Activated CD8-positive, alpha-beta T cell treated with anti-CD3 and anti-CD28 coated beads, Interleukin-2, amount 10 ng/mL, durations not matched to agents 7 days and 5 days (primary cell): ENCODE results near the gene MAPKAP1. TPM values are rescaled to one million over a fixed set of nuclear protein-coding genes. Genes with fewer than 3 reads are reported as not detected.

Source experiments
- ATAC-seq: fragments of 150-1000 bp; cut with Tn5 transposase; one replicate; pipeline ENCODE4 v1.10.0; 2021; ENCODE audit warnings: moderate library complexity
- CTCF ChIA-PET: fragments of 350-600 bp; sonication (Branson Sonifier 250); formaldehyde crosslinking; loops from one replicate; lab custom pipeline; 2021; ENCODE audit warnings: antibody characterized with exemption; lab: Charles Lee
- POLR2A ChIA-PET: fragments of 350-600 bp; sonication (Branson Sonifier 250); formaldehyde crosslinking; loops from one replicate; lab custom pipeline; 2021; ENCODE audit warnings: antibody characterized with exemption; lab: Charles Lee
- DNase-seq: peaks from one replicate; pipeline ENCODE4 v3.0.0-alpha.2; 2020
- H3K27ac Mint-ChIP-seq: one replicate; pipeline ENCODE4 v1.8.0; 2021; ENCODE audit warnings: mild to moderate bottlenecking, mixed read lengths
- H3K27me3 Mint-ChIP-seq: one replicate; pipeline ENCODE4 v1.8.0; 2021; ENCODE audit warnings: low read depth, mixed read lengths
- H3K36me3 Mint-ChIP-seq: one replicate; pipeline ENCODE4 v1.8.0; 2021; ENCODE audit warnings: low read depth, mixed read lengths
- H3K4me1 Mint-ChIP-seq: one replicate; pipeline ENCODE4 v1.8.0; 2021; ENCODE audit warnings: low read depth, mixed read lengths
- H3K4me3 Mint-ChIP-seq: one replicate; pipeline ENCODE4 v1.8.0; 2021; ENCODE audit warnings: mild to moderate bottlenecking, mixed read lengths
- H3K9me3 Mint-ChIP-seq: one replicate; pipeline ENCODE4 v1.8.0; 2022; ENCODE audit warnings: mixed read lengths; ENCODE audit not compliant: insufficient read depth
- total RNA-seq, 2 experiments: library from RNA; stranded (reverse); gene quantifications; one replicate each; pipeline ENCODE4 v1.2.3, GENCODE V29; 2021

MAPKAP1 gene
- total RNA-seq, 2 experiments from 2014 or later = 60.4 to 63.9 TPM

- Mint-ChIP-seq H3K36me3 (peaks cover 22% of the 10 kb centered on the region), H3K9me3 (no peaks in the 10 kb centered on the region), H3K27me3 (no peaks in the 10 kb centered on the region), H3K4me3 (no peak overlapping the region), H3K27ac (peak overlapping the region; percentile 71), H3K4me1 (peaks cover 11% of the 10 kb centered on the region)
- POLR2A ChIA-PET = no interaction called here
- CTCF ChIA-PET = no interaction called here
- ATAC-seq = peak; percentile 60
- no peak for DNase-seq
These were observed 43.9 kb downstream of the MAPKAP1 start for GRCh38 chr9:125663127-125663526.

- no peak overlapping the region for H3K27ac Mint-ChIP-seq
- ChIA-PET CTCF (no interaction called here), POLR2A (no interaction called here)
- ATAC-seq (no peak), DNase-seq (no peak)
- H3K9me3 Mint-ChIP-seq = no peaks in the 10 kb centered on the region
- peaks cover 11% of the 10 kb centered on the region for H3K4me1 Mint-ChIP-seq
- H3K4me3 Mint-ChIP-seq = no peak overlapping the region
- H3K36me3 Mint-ChIP-seq = peaks cover 25% of the 10 kb centered on the region
- no peaks in the 10 kb centered on the region for H3K27me3 Mint-ChIP-seq
These were observed 46.5 kb downstream of the MAPKAP1 start for GRCh38 chr9:125660557-125660956.

GRCh38 chr9:125659954-125660353 lies 47.1 kb downstream of the MAPKAP1 start:
- ATAC-seq = no peak
- Mint-ChIP-seq H3K27me3 (no peaks in the 10 kb centered on the region), H3K4me1 (peaks cover 11% of the 10 kb centered on the region), H3K36me3 (peaks cover 22% of the 10 kb centered on the region), H3K9me3 (no peaks in the 10 kb centered on the region), H3K27ac (no peak overlapping the region), H3K4me3 (no peak overlapping the region)
- ChIA-PET CTCF (interaction anchor here (2.1 kb wide), 1 partner anchor 14 kb away, joined by 13 read pairs; no protein-coding TSS in a partner anchor), POLR2A (no interaction called here)
- no peak for DNase-seq

GRCh38 chr9:125659201-125659840 lies 47.7 kb downstream of the MAPKAP1 start:
- Mint-ChIP-seq H3K36me3 (peaks cover 22% of the 10 kb centered on the region), H3K4me1 (peaks cover 11% of the 10 kb centered on the region), H3K9me3 (no peaks in the 10 kb centered on the region), H3K27ac (no peak overlapping the region), H3K4me3 (no peak overlapping the region), H3K27me3 (no peaks in the 10 kb centered on the region)
- ChIA-PET POLR2A (no interaction called here), CTCF (interaction anchor here (2.1 kb wide), 1 partner anchor 13 kb away, joined by 13 read pairs; no protein-coding TSS in a partner anchor)
- ATAC-seq (no peak), DNase-seq (no peak)

- no peak for DNase-seq
- no peaks in the 10 kb centered on the region for H3K4me1 Mint-ChIP-seq
- CTCF ChIA-PET = no interaction called here
These were observed 50.4 kb downstream of the MAPKAP1 start for GRCh38 chr9:125656560-125656959.

GRCh38 chr9:125655691-125656410 lies 51.2 kb downstream of the MAPKAP1 start:
- Mint-ChIP-seq H3K4me3 (no peak overlapping the region), H3K9me3 (no peaks in the 10 kb centered on the region), H3K4me1 (no peaks in the 10 kb centered on the region), H3K36me3 (peaks cover 18% of the 10 kb centered on the region), H3K27ac (no peak overlapping the region), H3K27me3 (no peaks in the 10 kb centered on the region)
- ChIA-PET POLR2A (no interaction called here), CTCF (no interaction called here)
- DNase-seq = no peak
- no peak for ATAC-seq

More at GRCh38 chr9:125656560-125656959, 50.4 kb downstream of the MAPKAP1 start:
- H3K4me3 Mint-ChIP-seq = no peak overlapping the region
- no peak overlapping the region for H3K27ac Mint-ChIP-seq
- peaks cover 18% of the 10 kb centered on the region for H3K36me3 Mint-ChIP-seq
- ATAC-seq = no peak
- H3K27me3 Mint-ChIP-seq = no peaks in the 10 kb centered on the region
- no peaks in the 10 kb centered on the region for H3K9me3 Mint-ChIP-seq
- POLR2A ChIA-PET = interaction anchor here (0.7 kb wide), 1 partner anchor 299 kb away, joined by 3 read pairs; no protein-coding TSS in a partner anchor

- H3K4me3 Mint-ChIP-seq = no peak overlapping the region
- no peaks in the 10 kb centered on the region for H3K27me3 Mint-ChIP-seq
- ATAC-seq (no peak), DNase-seq (no peak)
- H3K9me3 Mint-ChIP-seq = no peaks in the 10 kb centered on the region
- H3K4me1 Mint-ChIP-seq = peaks cover 6% of the 10 kb centered on the region
- ChIA-PET POLR2A (no interaction called here), CTCF (no interaction called here)
- peaks cover 23% of the 10 kb centered on the region for H3K36me3 Mint-ChIP-seq
- H3K27ac Mint-ChIP-seq = no peak overlapping the region
These were observed 51.9 kb downstream of the MAPKAP1 start for GRCh38 chr9:125655066-125655633.

- Mint-ChIP-seq H3K4me3 (no peak overlapping the region), H3K4me1 (peaks cover 15% of the 10 kb centered on the region), H3K9me3 (no peaks in the 10 kb centered on the region), H3K27ac (no peak overlapping the region), H3K27me3 (no peaks in the 10 kb centered on the region), H3K36me3 (peaks cover 30% of the 10 kb centered on the region)
- ATAC-seq = no peak
- ChIA-PET CTCF (no interaction called here), POLR2A (no interaction called here)
- no peak for DNase-seq
These were observed 52.9 kb downstream of the MAPKAP1 start for GRCh38 chr9:125654121-125654520.

- DNase-seq (no peak), ATAC-seq (no peak)
- no peaks in the 10 kb centered on the region for H3K9me3 Mint-ChIP-seq
- peaks cover 18% of the 10 kb centered on the region for H3K4me1 Mint-ChIP-seq
- H3K27ac Mint-ChIP-seq = no peak overlapping the region
- no peak overlapping the region for H3K4me3 Mint-ChIP-seq
- ChIA-PET CTCF (no interaction called here), POLR2A (no interaction called here)
- peaks cover 31% of the 10 kb centered on the region for H3K36me3 Mint-ChIP-seq
- no peaks in the 10 kb centered on the region for H3K27me3 Mint-ChIP-seq
These were observed 53.7 kb downstream of the MAPKAP1 start for GRCh38 chr9:125653325-125653724.

GRCh38 chr9:125652759-125653158 lies 54.2 kb downstream of the MAPKAP1 start:
- Mint-ChIP-seq H3K27ac (no peak overlapping the region), H3K4me1 (peaks cover 20% of the 10 kb centered on the region), H3K9me3 (no peaks in the 10 kb centered on the region), H3K36me3 (peaks cover 33% of the 10 kb centered on the region), H3K27me3 (no peaks in the 10 kb centered on the region), H3K4me3 (no peak overlapping the region)
- DNase-seq = no peak
- ChIA-PET CTCF (no interaction called here), POLR2A (no interaction called here)
- no peak for ATAC-seq

GRCh38 chr9:125652233-125652594 lies 54.8 kb downstream of the MAPKAP1 start:
- Mint-ChIP-seq H3K27me3 (no peaks in the 10 kb centered on the region), H3K4me3 (no peak overlapping the region), H3K4me1 (peaks cover 25% of the 10 kb centered on the region), H3K27ac (no peak overlapping the region), H3K9me3 (no peaks in the 10 kb centered on the region), H3K36me3 (peaks cover 32% of the 10 kb centered on the region)
- CTCF ChIA-PET = no interaction called here
- POLR2A ChIA-PET = no interaction called here
- no peak for DNase-seq
- no peak for ATAC-seq

GRCh38 chr9:125651576-125652232 lies 55.3 kb downstream of the MAPKAP1 start:
- Mint-ChIP-seq H3K4me3 (no peak overlapping the region), H3K4me1 (peaks cover 30% of the 10 kb centered on the region), H3K9me3 (no peaks in the 10 kb centered on the region), H3K36me3 (peaks cover 30% of the 10 kb centered on the region), H3K27ac (no peak overlapping the region), H3K27me3 (no peaks in the 10 kb centered on the region)
- POLR2A ChIA-PET = no interaction called here
- CTCF ChIA-PET = no interaction called here
- no peak for ATAC-seq
- no peak for DNase-seq
